ENCODE results near the gene ADCY10.
A peak's percentile ranks its signal among the peaks of the same experiment; 100 is the strongest.

Gene ADCY10

DNA sequence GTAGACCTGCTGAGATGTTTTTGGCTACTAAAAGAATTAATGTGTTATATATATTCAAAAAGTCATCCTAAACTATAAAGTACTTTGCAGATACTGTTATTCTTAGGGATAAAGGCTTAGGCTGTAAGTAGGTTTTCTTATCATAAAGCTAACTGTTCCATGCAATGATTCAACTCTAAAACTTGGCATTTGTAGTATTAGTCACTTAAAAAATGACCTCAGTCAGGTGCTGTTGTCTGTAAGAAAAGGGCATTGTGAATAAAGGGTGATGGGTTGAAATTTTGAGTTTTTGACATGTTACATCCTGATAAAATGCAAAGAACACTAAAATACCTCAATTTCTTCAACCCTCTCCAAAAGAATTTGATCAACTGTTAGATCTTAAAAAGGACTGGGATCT, 32.9 kb downstream of the ADCY10 start:
- peak; percentile 68 for ATAC-seq
- TF ChIP-seq PATZ1 (CRISPR knock-in tag; IDR thresholded peaks at IDR 0.05; ENCODE audit: borderline replicate concordance) (no peak), ARNTL (CRISPR knock-in tag; IDR thresholded peaks at IDR 0.05; ENCODE audit: borderline replicate concordance, low read depth) (no peak), TSHZ2 (CRISPR knock-in tag; IDR thresholded peaks at IDR 0.05) (no peak), BACH2 (CRISPR knock-in tag; IDR thresholded peaks at IDR 0.05; ENCODE audit: borderline replicate concordance) (no peak), ZFP3 (CRISPR knock-in tag; IDR thresholded peaks at IDR 0.05) (no peak), OSR1 (CRISPR knock-in tag; IDR thresholded peaks at IDR 0.05) (no peak), RARB (CRISPR knock-in tag; IDR thresholded peaks at IDR 0.05) (no peak), ZNF565 (CRISPR knock-in tag; conservative IDR thresholded peaks at IDR 0.05; ENCODE audit: low read depth) (no peak), CSRNP3 (CRISPR knock-in tag; IDR thresholded peaks at IDR 0.05) (no peak), CSDC2 (CRISPR knock-in tag; IDR thresholded peaks at IDR 0.05) (no peak), ESRRG (CRISPR knock-in tag; IDR thresholded peaks at IDR 0.05) (no peak), PPARA (CRISPR knock-in tag; IDR thresholded peaks at IDR 0.05; ENCODE audit: borderline replicate concordance) (no peak), ISL1 (CRISPR knock-in tag; IDR thresholded peaks at IDR 0.05) (no peak)

- TF ChIP-seq ZFP3 (CRISPR knock-in tag; IDR thresholded peaks at IDR 0.05) (no peak), CSRNP3 (CRISPR knock-in tag; IDR thresholded peaks at IDR 0.05) (no peak), ISL1 (CRISPR knock-in tag; IDR thresholded peaks at IDR 0.05) (no peak), CSDC2 (CRISPR knock-in tag; IDR thresholded peaks at IDR 0.05) (no peak), ZNF70 (CRISPR knock-in tag; IDR thresholded peaks at IDR 0.05) (no peak), PATZ1 (CRISPR knock-in tag; IDR thresholded peaks at IDR 0.05; ENCODE audit: borderline replicate concordance) (no peak), ARNTL (CRISPR knock-in tag; IDR thresholded peaks at IDR 0.05; ENCODE audit: borderline replicate concordance, low read depth) (no peak), OSR1 (CRISPR knock-in tag; IDR thresholded peaks at IDR 0.05) (no peak), RARB (CRISPR knock-in tag; IDR thresholded peaks at IDR 0.05) (no peak), SNAI2 (CRISPR knock-in tag; IDR thresholded peaks at IDR 0.05) (no peak), PPARA (CRISPR knock-in tag; IDR thresholded peaks at IDR 0.05; ENCODE audit: borderline replicate concordance) (no peak), GLIS3 (CRISPR knock-in tag; IDR thresholded peaks at IDR 0.05) (no peak), TCF4 (CRISPR knock-in tag; IDR thresholded peaks at IDR 0.05; ENCODE audit: borderline replicate concordance) (no peak), ZNF565 (CRISPR knock-in tag; conservative IDR thresholded peaks at IDR 0.05; ENCODE audit: low read depth) (no peak), ZC3H10 (CRISPR knock-in tag; IDR thresholded peaks at IDR 0.05) (no peak), ZNF8 (CRISPR knock-in tag; IDR thresholded peaks at IDR 0.05) (no peak), BACH2 (CRISPR knock-in tag; IDR thresholded peaks at IDR 0.05; ENCODE audit: borderline replicate concordance) (no peak), TOX (CRISPR knock-in tag; IDR thresholded peaks at IDR 0.05; ENCODE audit: borderline replicate concordance) (no peak)
- TF ChIP-seq, protein P1, sequence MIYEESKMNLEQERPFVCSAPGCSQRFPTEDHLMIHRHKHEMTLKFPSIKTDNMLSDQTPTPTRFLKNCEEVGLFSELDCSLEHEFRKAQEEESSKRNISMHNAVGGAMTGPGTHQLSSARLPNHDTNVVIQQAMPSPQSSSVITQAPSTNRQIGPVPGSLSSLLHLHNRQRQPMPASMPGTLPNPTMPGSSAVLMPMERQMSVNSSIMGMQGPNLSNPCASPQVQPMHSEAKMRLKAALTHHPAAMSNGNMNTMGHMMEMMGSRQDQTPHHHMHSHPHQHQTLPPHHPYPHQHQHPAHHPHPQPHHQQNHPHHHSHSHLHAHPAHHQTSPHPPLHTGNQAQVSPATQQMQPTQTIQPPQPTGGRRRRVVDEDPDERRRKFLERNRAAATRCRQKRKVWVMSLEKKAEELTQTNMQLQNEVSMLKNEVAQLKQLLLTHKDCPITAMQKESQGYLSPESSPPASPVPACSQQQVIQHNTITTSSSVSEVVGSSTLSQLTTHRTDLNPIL (CRISPR knock-in tag; IDR thresholded peaks at IDR 0.05; ENCODE audit: low read depth), result no peak
- TF ChIP-seq, protein P2, sequence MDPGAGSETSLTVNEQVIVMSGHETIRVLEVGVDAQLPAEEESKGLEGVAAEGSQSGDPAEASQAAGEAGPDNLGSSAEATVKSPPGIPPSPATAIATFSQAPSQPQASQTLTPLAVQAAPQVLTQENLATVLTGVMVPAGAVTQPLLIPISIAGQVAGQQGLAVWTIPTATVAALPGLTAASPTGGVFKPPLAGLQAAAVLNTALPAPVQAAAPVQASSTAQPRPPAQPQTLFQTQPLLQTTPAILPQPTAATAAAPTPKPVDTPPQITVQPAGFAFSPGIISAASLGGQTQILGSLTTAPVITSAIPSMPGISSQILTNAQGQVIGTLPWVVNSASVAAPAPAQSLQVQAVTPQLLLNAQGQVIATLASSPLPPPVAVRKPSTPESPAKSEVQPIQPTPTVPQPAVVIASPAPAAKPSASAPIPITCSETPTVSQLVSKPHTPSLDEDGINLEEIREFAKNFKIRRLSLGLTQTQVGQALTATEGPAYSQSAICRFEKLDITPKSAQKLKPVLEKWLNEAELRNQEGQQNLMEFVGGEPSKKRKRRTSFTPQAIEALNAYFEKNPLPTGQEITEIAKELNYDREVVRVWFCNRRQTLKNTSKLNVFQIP (CRISPR knock-in tag; IDR thresholded peaks at IDR 0.05; ENCODE audit: borderline replicate concordance, low read depth), result no peak
- ATAC-seq, result peak; percentile 65
Measured at GRCh38 chr1:167880580-167881021, 33.3 kb downstream of the ADCY10 start.

Data from SK-N-SH treated with all-trans-retinoic acid at 6 μM for 48 hours (cell line).